H1 (cell line): ENCODE measurements around the gene ZFYVE19. TPM values are rescaled to one million over a fixed set of nuclear protein-coding genes. Genes with fewer than 3 reads are reported as not detected.
A peak's percentile ranks its signal among the peaks of the same experiment; 100 is the strongest.

Source experiments
- CTCF ChIA-PET: fragments of 300-600 bp; sonication (Branson Sonifier 250); formaldehyde crosslinking; loops from one replicate; lab custom pipeline; 2021; ENCODE audit not compliant: partially characterized antibody; lab: Charles Lee
- POLR2A ChIA-PET: fragments of 300-600 bp; sonication (Branson Sonifier 250); formaldehyde crosslinking; loops from one replicate; lab custom pipeline; 2021; ENCODE audit warnings: inconsistent platforms; ENCODE audit not compliant: partially characterized antibody; lab: Charles Lee
- DNase-seq, 2 experiments: peaks; one replicate each; pipeline versions ENCODE4 v3.0.0 to v3.0.0-alpha.2; 2010 to 2022; ENCODE audit warnings: low spot score in 2 of 2, low read depth in 1 of 2, mixed read lengths in 1 of 2
- FAIRE-seq: peaks from 2 replicates; lab custom pipeline; 2011; peaks lifted over from hg19 to GRCh38; lab: Jason Lieb, UNC
- H2AFZ ChIP-seq: 2 replicates; pipeline ENCODE4 v1.8.1; 2012; ENCODE audit warnings: low read length, inconsistent platforms
- H2AK5ac ChIP-seq: 2 replicates; pipeline ENCODE4 v1.6.1; 2013; ENCODE audit warnings: low read depth, low read length
- H2BK120ac ChIP-seq: replicated peaks from 2 replicates; pipeline ENCODE3; 2013; ENCODE audit warnings: low read depth, low read length, inconsistent platforms
- H2BK12ac ChIP-seq: 2 replicates; pipeline ENCODE4 v1.6.1; 2013; ENCODE audit warnings: low read depth, low read length
- H2BK15ac ChIP-seq: 2 replicates; pipeline ENCODE4 v1.6.1; 2013; ENCODE audit warnings: low read length
- H2BK20ac ChIP-seq: 2 replicates; pipeline ENCODE4 v1.6.1; 2013; ENCODE audit warnings: low read length
- H2BK5ac ChIP-seq: 2 replicates; pipeline ENCODE4 v1.6.1; 2013; ENCODE audit warnings: low read depth, low read length
- H3K14ac ChIP-seq: 2 replicates; pipeline ENCODE4 v1.6.1; 2013; ENCODE audit warnings: inconsistent platforms; ENCODE audit not compliant: insufficient read length
- H3K18ac ChIP-seq: 2 replicates; pipeline ENCODE4 v1.6.1; 2013; ENCODE audit warnings: low read length; ENCODE audit errors: extremely low read depth
- H3K23ac ChIP-seq: 2 replicates; pipeline ENCODE4 v1.6.1; 2013; ENCODE audit warnings: inconsistent platforms; ENCODE audit not compliant: insufficient read length
- H3K23me2 ChIP-seq: 2 replicates; pipeline ENCODE4 v1.6.1; 2013; ENCODE audit warnings: low read depth, low read length
- H3K27ac ChIP-seq: 2 replicates; pipeline ENCODE4 v1.6.1; 2011; ENCODE audit warnings: low read depth, low read length, inconsistent platforms
- H3K27me3 ChIP-seq, 4 experiments: replicated peaks in 1 of 4; 1 replicate in 1 of 4; 2 replicates in 3 of 4; pipeline versions ENCODE4 v1.6.1 to v1.8.1; 2011 to 2013; ENCODE audit warnings: low read length in 3 of 4, mild to moderate bottlenecking in 3 of 4, inconsistent platforms in 2 of 4, mixed read lengths in 2 of 4, moderate library complexity in 1 of 4; ENCODE audit not compliant: control insufficient read depth in 3 of 4, insufficient read depth in 3 of 4; ENCODE audit errors: extremely low read depth in 1 of 4
- H3K36me3 ChIP-seq, 4 experiments: 2 replicates each; pipeline versions ENCODE4 v1.6.1 to v1.8.1; 2011 to 2013; ENCODE audit warnings: mild to moderate bottlenecking in 4 of 4, low read length in 3 of 4, moderate library complexity in 2 of 4, control low read depth in 1 of 4, inconsistent platforms in 1 of 4; ENCODE audit not compliant: insufficient read depth in 4 of 4, control insufficient read depth in 2 of 4
- H3K4ac ChIP-seq: replicated peaks from 2 replicates; pipeline ENCODE3; 2013; ENCODE audit warnings: low read length, low read depth, mixed read lengths, inconsistent platforms; ENCODE audit not compliant: insufficient read length
- H3K4me1 ChIP-seq, 4 experiments: replicated peaks in 1 of 4; 1 replicate in 1 of 4; 2 replicates in 3 of 4; pipeline versions ENCODE4 v1.6.1 to v1.8.1; 2011 to 2013; ENCODE audit warnings: low read length in 3 of 4, inconsistent platforms in 2 of 4, mixed read lengths in 1 of 4; ENCODE audit not compliant: insufficient read depth in 4 of 4, control insufficient read depth in 3 of 4
- H3K4me2 ChIP-seq, 2 experiments: 2 replicates each; pipeline versions ENCODE4 v1.6.1 to v1.8.1; 2011 to 2013; ENCODE audit warnings: low read depth in 2 of 2, low read length in 2 of 2, control low read depth in 1 of 2, inconsistent platforms in 1 of 2, mild to moderate bottlenecking in 1 of 2; ENCODE audit not compliant: insufficient read depth in 1 of 2
- H3K4me3 ChIP-seq, 4 experiments: fragments of 200-600, 300-600 bp in 1 of 4; sonication (generic), shearing (Covaris generic), sonication (Bioruptor Twin) in 1 of 4; 2 replicates each; pipeline versions ENCODE4 v1.5.1 to v1.8.1; 2011 to 2016; ENCODE audit warnings: low read length in 4 of 4, low read depth in 3 of 4, control low read depth in 2 of 4, inconsistent platforms in 2 of 4, mild to moderate bottlenecking in 2 of 4, mixed read lengths in 1 of 4, moderate library complexity in 1 of 4; ENCODE audit not compliant: insufficient read depth in 2 of 4; ENCODE audit errors: extremely low read depth in 1 of 4
- H3K56ac ChIP-seq: replicated peaks from 2 replicates; pipeline ENCODE3; 2013; ENCODE audit warnings: low read depth, mild to moderate bottlenecking, mixed read lengths, low read length, inconsistent platforms; ENCODE audit not compliant: insufficient read length
- H3K79me1 ChIP-seq: 2 replicates; pipeline ENCODE4 v1.6.1; 2013; ENCODE audit warnings: low read depth, low read length, control low read depth
- H3K79me2 ChIP-seq, 2 experiments: 2 replicates each; pipeline versions ENCODE4 v1.6.1 to v1.8.1; 2012 to 2013; ENCODE audit warnings: low read length in 2 of 2, mild to moderate bottlenecking in 2 of 2, inconsistent platforms in 1 of 2; ENCODE audit not compliant: insufficient read depth in 2 of 2, control insufficient read depth in 1 of 2
- H3K9ac ChIP-seq, 4 experiments: replicated peaks in 1 of 4; 1 replicate in 1 of 4; 2 replicates in 3 of 4; pipeline versions ENCODE4 v1.6.1 to v1.8.1; 2011 to 2013; ENCODE audit warnings: low read depth in 3 of 4, low read length in 3 of 4, control low read depth in 2 of 4, mild to moderate bottlenecking in 2 of 4, moderate library complexity in 2 of 4, inconsistent platforms in 1 of 4; ENCODE audit errors: extremely low read depth in 1 of 4
- H3K9me3 ChIP-seq, 2 experiments: 2 replicates each; pipeline versions ENCODE4 v1.6.1 to v1.8.1; 2012 to 2013; ENCODE audit warnings: mild to moderate bottlenecking in 2 of 2, moderate library complexity in 2 of 2, control low read depth in 1 of 2, inconsistent platforms in 1 of 2, low read depth in 1 of 2, low read length in 1 of 2, mixed read lengths in 1 of 2; ENCODE audit not compliant: insufficient read depth in 2 of 2
- H4K20me1 ChIP-seq, 2 experiments: replicated peaks in 1 of 2; 2 replicates each; pipeline versions ENCODE3 to v1.8.1; 2011 to 2013; ENCODE audit warnings: inconsistent platforms in 2 of 2, low read length in 2 of 2, mild to moderate bottlenecking in 1 of 2; ENCODE audit not compliant: insufficient read depth in 2 of 2, control insufficient read depth in 1 of 2
- H4K5ac ChIP-seq: 2 replicates; pipeline ENCODE4 v1.6.1; 2013; ENCODE audit warnings: low read length, low read depth, mixed read lengths, inconsistent platforms; ENCODE audit not compliant: insufficient read length
- H4K8ac ChIP-seq: 2 replicates; pipeline ENCODE4 v1.8.0; 2013; ENCODE audit warnings: mild to moderate bottlenecking, moderate library complexity, low read length, inconsistent platforms; ENCODE audit not compliant: insufficient read depth; ENCODE audit errors: extremely low read depth
- H4K91ac ChIP-seq: replicated peaks from 2 replicates; pipeline ENCODE3; 2013; ENCODE audit warnings: low read length, mixed read lengths, inconsistent platforms; ENCODE audit not compliant: insufficient read length
- CBX8 ChIP-seq: fragments of 300-800, 300-1000 bp; sonication (generic); IDR thresholded peaks from 2 replicates; pipeline ENCODE4 v1.7.1; 2016; ENCODE audit warnings: low read depth, low read length, borderline replicate concordance
- GABPA ChIP-seq: IDR thresholded peaks from 2 replicates; pipeline ENCODE4 v1.6.1; 2011; ENCODE audit warnings: mild to moderate bottlenecking, low read length, moderate library complexity, borderline replicate concordance; ENCODE audit not compliant: insufficient read depth
- GTF2F1 ChIP-seq: IDR thresholded peaks from 2 replicates; pipeline ENCODE4 v1.6.1; 2012; ENCODE audit warnings: low read depth, low read length, improper control_type of control experiment, borderline replicate concordance
- KDM1A ChIP-seq: fragments of 200-600, 300-600 bp; sonication (generic); IDR thresholded peaks from 2 replicates; pipeline ENCODE4 v1.7.1; 2016; ENCODE audit warnings: mild to moderate bottlenecking, low read length, borderline replicate concordance
- MAFK ChIP-seq: IDR thresholded peaks from 2 replicates; pipeline ENCODE4 v1.6.1; 2012; ENCODE audit warnings: low read depth, mild to moderate bottlenecking, improper control_type of control experiment, low read length
- SIN3A ChIP-seq, 2 experiments: IDR thresholded peaks in 1 of 2; conservative IDR thresholded peaks in 1 of 2; 2 replicates each; pipeline ENCODE4 v1.6.1; 2011 to 2012; ENCODE audit warnings: low read length in 2 of 2, improper control_type of control experiment in 1 of 2, low read depth in 1 of 2, mild to moderate bottlenecking in 1 of 2
- SIRT6 ChIP-seq: IDR thresholded peaks from one replicate; pipeline ENCODE4 v1.7.1; 2012; ENCODE audit warnings: low read length, inconsistent platforms
- SIX5 ChIP-seq: IDR thresholded peaks from 2 replicates; pipeline ENCODE4 v1.6.1; 2011; ENCODE audit warnings: mild to moderate bottlenecking, low read depth, low read length
- TAF1 ChIP-seq: IDR thresholded peaks from 2 replicates; pipeline ENCODE4 v1.6.1; 2011; ENCODE audit warnings: mild to moderate bottlenecking, low read depth, low read length
- WGBS, 2 experiments: shearing (Covaris generic) in 1 of 2; methylation state at CpG; one replicate each; pipeline versions ENCODE4 v1.1.6 to v1.1.7; 2013 to 2015; ENCODE audit warnings: low lambda C conversion rate in 2 of 2, mixed read lengths in 2 of 2, inconsistent platforms in 1 of 2, low coverage in 1 of 2, missing lambda C conversion rate in 1 of 2; ENCODE audit not compliant: insufficient replicate concordance in 2 of 2, insufficient coverage in 1 of 2, insufficient read length in 1 of 2; ENCODE audit errors: extremely low coverage in 1 of 2, missing lambda C conversion rate in 1 of 2; 5-methylcytosine and 5-hydroxymethylcytosine counted together
- polyA plus RNA-seq, 7 experiments: library from polyadenylated mRNA; depleted of rRNA in 3 of 7; stranded (reverse) in 5 of 7; unstranded in 2 of 7; fragments of >200 nt in 5 of 7; fragments of 200-250 nt in 2 of 7; gene quantifications; 1 replicate in 5 of 7; 2 replicates in 1 of 7; 4 replicates in 1 of 7; pipeline versions ENCODE4 v1.2.1 to v1.2.3, GENCODE V29; 2011 to 2013; ENCODE audit warnings: missing spikeins in 2 of 7, mixed read lengths in 2 of 7
- total RNA-seq: library from RNA; stranded (reverse); fragmentation: NEBNext Ultra II Directional; extraction: Animal tissue kit (Norgen Biotek cat#: 25700); gene quantifications from 2 replicates; pipeline ENCODE4 v1.2.1, GENCODE V29; 2021
- TF ChIP-seq, protein P1 (sequence below): IDR thresholded peaks from 2 replicates; pipeline ENCODE4 v1.6.1; 2011; ENCODE audit warnings: low read depth, mild to moderate bottlenecking, low read length; ENCODE audit not compliant: insufficient read depth
- TF ChIP-seq, protein P2 (sequence below): IDR thresholded peaks from 2 replicates; pipeline ENCODE4 v1.6.1; 2011; ENCODE audit warnings: low read length, improper control_type of control experiment

The ZFYVE19 gene
- total and polyA plus RNA-seq, 2 of the 8 experiments (the other 6 are each of a cell fraction or from before 2014, with no cell fraction given): 11.2 to 21.8 TPM

GRCh38 chr15:40789119-40789518 lies 17.8 kb upstream of the ZFYVE19 start:
- FAIRE-seq (no peak), DNase-seq (no peak)
- Histone ChIP-seq H3K9me3 (no peaks in the 10 kb centered on the region), H3K4ac (no peak overlapping the region), H3K4me2 (peak overlapping the region in 1 of 2 experiments; percentile 16; a peak in 1 of 4 replicates), H3K14ac (no peak overlapping the region), H2BK12ac (no peak overlapping the region), H3K4me3 (no peak overlapping the region), H3K27ac (no peak overlapping the region), H4K91ac (no peak overlapping the region), H3K4me1 (peaks cover 19 to 35% (median 20%) of the 10 kb centered on the region in 4 experiments), H4K5ac (no peak overlapping the region), H4K20me1 (peaks cover 2 to 7% of the 10 kb centered on the region in 2 experiments), H3K79me2 (peaks cover 0 to 22% of the 10 kb centered on the region in 2 experiments; a peak in 3 of 4 replicates), H2BK120ac (no peak overlapping the region), H3K18ac (0 out of 2 replicates have a peak overlapping the region, but pooled peaks have one; percentile 32), H3K9ac (no peak overlapping the region), H2BK20ac (no peak overlapping the region), H2BK15ac (no peak overlapping the region), H3K36me3 (no peaks in the 10 kb centered on the region; a peak in 1 of 8 replicates), H3K23ac (no peak overlapping the region), H3K79me1 (peaks cover 4% of the 10 kb centered on the region), H3K23me2 (no peaks in the 10 kb centered on the region; the same call in 1 of the 2 replicates), H2BK5ac (no peak overlapping the region; the same call in 1 of the 2 replicates), H3K56ac (no peak overlapping the region), H2AFZ (no peak overlapping the region), H4K8ac (no peak overlapping the region), H3K27me3 (no peaks in the 10 kb centered on the region), H2AK5ac (peak overlapping the region; percentile 86; the same call in 1 of the 2 replicates)
- CTCF ChIA-PET: interaction anchor here (0.5 to 12.9 kb wide), 12 partner anchors 10 to 105 kb away, joined by 3 to 184 read pairs (median 4); partner anchors contain the start of genes C15orf62, DNAJC17, GCHFR and VPS18
- WGBS, 2 experiments: 87% methylated on average over 4 of the region's 5 CpGs; no CpG with 5 or more reads in 1 of the 2 experiments
- POLR2A ChIA-PET: interaction anchor here (0.9 to 2.4 kb wide), 7 partner anchors 9 to 164 kb away, joined by 3 to 7 read pairs (median 3); partner anchors contain the start of genes CHAC1, GCHFR and SPINT1
- TF ChIP-seq SIRT6 (no peak), MAFK (no peak), CBX8 (no peak), SIN3A (conservative IDR thresholded peaks at IDR 0.05 in 1 of 2, IDR thresholded peaks at IDR 0.05 in 1 of 2; ENCODE audit: low read depth in 1 of 2, low read length in 2 of 2) (no peak), SIX5 (no peak), KDM1A (no peak), TAF1 (no peak), GABPA (no peak), GTF2F1 (no peak)
- TF ChIP-seq, protein P1, sequence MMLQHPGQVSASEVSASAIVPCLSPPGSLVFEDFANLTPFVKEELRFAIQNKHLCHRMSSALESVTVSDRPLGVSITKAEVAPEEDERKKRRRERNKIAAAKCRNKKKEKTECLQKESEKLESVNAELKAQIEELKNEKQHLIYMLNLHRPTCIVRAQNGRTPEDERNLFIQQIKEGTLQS: no peak
- TF ChIP-seq, protein P2, sequence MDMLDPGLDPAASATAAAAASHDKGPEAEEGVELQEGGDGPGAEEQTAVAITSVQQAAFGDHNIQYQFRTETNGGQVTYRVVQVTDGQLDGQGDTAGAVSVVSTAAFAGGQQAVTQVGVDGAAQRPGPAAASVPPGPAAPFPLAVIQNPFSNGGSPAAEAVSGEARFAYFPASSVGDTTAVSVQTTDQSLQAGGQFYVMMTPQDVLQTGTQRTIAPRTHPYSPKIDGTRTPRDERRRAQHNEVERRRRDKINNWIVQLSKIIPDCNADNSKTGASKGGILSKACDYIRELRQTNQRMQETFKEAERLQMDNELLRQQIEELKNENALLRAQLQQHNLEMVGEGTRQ: no peak
